Cardiac septum (tissue), 1 donor: ENCODE measurements around the gene HOXC10. TPM values are rescaled to one million over a fixed set of nuclear protein-coding genes. Genes with fewer than 3 reads are reported as not detected.

Source experiments
- DNase-seq: peaks from one replicate; pipeline ENCODE4 v3.0.0-alpha.2; 2020; ENCODE audit warnings: low spot score
- intact Hi-C: fragments of 100-400 bp; cut with DNase I; formaldehyde crosslinking; loops from one replicate; pipeline ENCODE4 v1.14.0; 2022
- total RNA-seq: library from RNA; stranded (reverse); fragmentation: NEBNext Ultra II Directional; extraction: Animal tissue kit (Norgen Biotek cat#: 25700); gene quantifications from one replicate; pipeline ENCODE4 v1.2.1, GENCODE V29; 2021
- donor health status: DM: no; HTN: no; CAD: no.

The HOXC10 gene
- total RNA-seq, 1 donor from 2014 or later: not detected

GRCh38 chr12:53949631-53950436 lies 35.1 kb upstream of the HOXC10 start:
- no peak for DNase-seq
- intact Hi-C loops: no loop called here

GRCh38 chr12:53950437-53950773 lies 34.5 kb upstream of the HOXC10 start:
- DNase-seq: no peak
- intact Hi-C loops: no loop called here

GRCh38 chr12:53950789-53951576 lies 34.0 kb upstream of the HOXC10 start:
- DNase-seq: no peak
- intact Hi-C loops: no loop called here

DNA sequence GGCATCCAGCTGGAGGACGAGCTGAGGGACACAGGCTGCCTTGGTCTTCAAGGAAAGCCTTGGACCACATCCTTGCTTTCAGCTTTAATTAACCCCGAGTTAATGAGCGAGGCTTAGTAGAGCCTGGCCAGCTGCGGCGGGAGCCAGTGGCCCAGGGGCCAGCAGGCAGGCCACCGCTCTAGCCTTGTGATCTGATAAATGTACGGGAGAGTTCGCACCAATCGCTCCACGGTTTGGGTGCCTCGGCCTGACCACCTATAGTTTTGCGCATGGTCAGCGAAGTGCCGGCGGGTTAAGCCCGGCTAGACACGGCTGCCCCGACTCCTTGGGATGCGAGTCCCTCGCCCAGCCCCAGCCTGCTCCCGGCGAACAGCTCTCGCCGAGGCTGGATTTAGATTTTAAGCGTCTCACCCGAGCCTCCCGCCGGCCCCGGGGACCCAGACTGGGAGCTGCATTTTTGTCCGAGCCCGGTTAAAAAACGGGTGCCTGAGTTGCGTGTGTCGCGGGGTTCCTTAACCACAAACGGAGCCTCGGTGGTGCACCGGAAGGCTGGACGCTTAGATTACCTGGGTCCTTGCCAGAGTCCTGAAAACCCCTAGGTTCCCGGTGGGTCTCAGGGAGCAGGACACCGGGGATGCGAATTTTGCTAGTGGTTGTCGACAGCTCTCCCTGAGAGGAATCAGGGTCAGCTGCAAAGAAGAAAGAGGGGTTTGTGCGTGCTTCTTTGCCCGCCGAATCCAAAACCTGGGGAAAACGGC lies 33.2 kb upstream of the HOXC10 start:
- intact Hi-C loops: no loop called here
- no peak for DNase-seq

DNA sequence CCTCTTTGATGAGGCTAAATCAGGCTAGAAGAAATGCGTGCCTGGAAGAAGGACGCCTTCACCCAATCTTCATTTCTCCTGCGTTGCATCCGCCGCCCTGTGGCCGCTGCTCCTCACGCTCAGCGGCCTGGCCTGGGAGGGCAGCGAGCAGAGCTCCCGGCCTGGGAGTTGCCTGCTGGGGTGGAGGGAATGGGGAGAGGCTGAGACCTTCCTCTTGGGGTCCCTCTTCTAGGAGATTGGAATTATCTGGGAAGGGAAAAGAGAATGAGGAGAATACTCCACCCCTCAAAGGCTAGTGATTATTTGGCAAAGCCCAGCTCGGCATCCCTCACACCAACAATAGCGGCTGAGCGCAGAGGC lies 32.6 kb upstream of the HOXC10 start:
- intact Hi-C loops: no loop called here
- DNase-seq: no peak

GRCh38 chr12:53952871-53953734 lies 31.8 kb upstream of the HOXC10 start:
- no peak for DNase-seq
- intact Hi-C loops: no loop called here

DNA sequence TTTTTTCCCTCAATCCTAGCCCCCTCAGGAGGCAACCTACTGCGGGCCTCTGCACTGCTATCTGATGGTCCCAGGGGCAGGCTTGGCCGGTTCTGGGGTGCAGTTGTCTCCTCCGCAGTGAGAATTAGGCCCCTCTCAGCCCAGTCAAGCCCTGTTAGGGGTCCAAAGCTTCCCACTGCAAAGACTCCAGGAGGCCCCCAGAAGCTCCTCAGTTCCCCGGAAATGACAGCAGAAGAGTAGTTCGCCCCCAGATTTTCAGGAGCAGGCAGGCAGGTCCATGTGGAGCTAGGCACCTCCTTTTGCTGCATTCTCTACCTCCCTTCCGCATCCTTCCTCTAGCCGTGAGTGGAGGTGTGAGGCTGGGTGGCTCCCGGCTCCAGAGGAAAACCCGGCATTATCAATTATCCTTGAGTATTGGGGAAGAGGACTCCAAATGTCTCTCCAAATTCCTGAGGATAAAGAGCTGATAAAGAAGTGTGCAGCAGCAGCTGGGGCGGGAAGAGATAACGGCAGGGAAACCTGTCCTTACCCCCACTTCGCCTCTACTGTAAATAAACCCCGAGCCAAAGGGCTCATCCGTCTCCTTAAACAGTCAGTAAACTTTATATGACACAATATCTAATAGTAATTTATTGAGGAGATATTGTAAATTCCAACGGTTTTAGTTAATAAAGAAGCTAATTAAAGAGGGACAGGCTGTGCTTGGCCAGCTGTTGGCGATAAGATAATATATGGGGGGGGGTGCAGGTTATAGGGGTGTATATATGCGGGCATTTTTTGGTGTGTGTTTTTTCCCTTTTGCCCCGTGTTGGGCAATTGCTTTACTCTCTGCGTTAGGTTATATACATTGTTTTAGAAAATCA lies 30.9 kb upstream of the HOXC10 start:
- no peak for DNase-seq
- intact Hi-C loops: no loop called here

- DNase-seq: no peak
- intact Hi-C loops: no loop called here
These were observed 30.3 kb upstream of the HOXC10 start, which contains the start of gene HOXC12 for GRCh38 chr12:53954694-53955035. Gene HOXC12, plus strand, starts transcription at chr12:53954903. Its CDS starts 27 bp downstream, at chr12:53954930.

DNA sequence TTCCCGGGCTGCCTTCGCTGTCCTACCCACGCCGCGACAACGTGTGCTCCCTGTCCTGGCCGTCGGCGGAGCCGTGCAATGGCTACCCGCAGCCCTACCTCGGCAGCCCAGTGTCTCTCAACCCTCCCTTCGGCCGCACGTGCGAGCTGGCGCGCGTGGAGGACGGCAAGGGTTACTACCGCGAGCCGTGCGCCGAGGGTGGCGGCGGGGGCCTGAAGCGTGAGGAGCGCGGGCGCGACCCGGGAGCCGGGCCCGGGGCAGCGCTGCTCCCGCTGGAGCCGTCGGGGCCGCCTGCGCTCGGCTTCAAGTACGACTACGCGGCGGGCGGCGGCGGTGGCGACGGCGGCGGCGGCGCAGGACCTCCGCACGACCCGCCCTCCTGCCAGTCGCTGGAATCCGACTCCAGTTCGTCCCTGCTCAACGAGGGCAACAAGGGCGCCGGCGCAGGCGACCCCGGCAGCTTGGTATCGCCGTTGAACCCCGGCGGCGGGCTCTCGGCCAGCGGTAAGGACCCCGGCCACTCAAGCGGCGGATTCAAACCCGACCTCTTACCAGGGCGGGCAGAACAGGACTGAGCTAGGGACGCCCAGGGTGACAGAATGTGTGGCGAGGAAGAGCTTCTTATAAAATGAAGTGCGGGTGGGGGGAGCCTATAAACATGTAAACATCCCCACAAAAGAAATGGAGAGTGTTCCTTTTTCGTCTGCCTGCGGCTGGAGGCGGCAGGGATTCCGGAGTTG lies 29.7 kb upstream of the HOXC10 start:
- intact Hi-C loops: no loop called here
- DNase-seq: no peak

- DNase-seq: no peak
- intact Hi-C loops: no loop called here
These were observed 29.1 kb upstream of the HOXC10 start for GRCh38 chr12:53955776-53956250.

DNA sequence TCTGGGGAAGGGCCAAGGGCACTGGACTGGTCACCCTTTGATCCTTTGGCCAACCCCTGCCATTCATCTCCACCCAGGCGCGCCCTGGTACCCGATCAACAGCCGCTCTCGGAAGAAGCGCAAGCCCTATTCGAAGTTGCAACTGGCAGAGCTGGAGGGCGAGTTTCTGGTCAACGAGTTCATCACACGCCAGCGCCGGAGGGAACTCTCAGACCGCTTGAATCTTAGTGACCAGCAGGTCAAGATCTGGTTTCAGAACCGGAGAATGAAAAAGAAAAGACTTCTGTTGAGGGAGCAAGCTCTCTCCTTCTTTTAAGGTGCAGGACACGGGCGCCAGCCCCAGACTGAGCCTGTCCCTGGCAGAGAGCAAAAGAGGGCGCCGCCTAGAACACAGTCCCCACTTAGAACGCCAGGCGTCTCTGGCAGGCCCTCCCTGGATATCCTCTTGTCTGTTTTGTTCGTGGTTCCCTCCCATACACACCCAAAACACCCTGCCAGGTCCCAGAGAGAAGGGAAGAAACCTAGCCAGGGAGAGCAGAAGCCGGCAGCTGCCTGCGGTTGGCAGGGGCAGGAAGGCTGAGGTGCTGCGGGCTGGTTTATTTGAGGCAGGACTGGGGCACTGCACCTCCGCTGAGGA lies 28.6 kb upstream of the HOXC10 start:
- DNase-seq: no peak
- intact Hi-C loops: no loop called here

DNA sequence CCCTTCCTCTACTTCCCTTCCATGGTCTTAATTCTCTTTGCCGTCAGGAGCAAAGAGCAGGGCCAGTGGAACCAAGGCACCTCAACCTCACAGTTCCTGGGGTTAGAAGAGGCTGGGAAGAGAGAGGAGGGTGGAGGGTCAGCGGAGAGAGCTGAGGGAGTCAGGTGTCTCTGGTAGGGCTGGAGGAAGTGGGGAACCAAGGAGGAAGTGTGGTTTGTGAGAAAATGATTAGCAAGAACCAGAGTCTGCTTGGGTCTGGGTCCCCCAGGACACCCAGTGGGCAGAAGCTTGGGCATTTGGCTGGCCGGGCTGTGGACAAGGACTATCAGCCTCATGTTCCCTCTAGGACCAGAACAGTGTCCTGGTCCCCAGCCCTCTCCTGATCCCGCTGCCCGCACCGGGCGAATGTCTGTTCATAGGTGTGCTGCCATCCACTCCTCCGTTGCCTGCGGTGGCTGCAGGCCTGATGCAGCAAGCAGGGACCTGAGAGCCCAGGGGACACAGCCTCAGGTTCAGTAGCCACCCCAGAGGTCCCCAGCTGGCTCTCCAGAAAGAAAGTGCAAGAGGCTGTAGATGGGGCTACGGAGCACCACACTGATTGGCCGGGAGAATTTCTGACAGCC lies 27.9 kb upstream of the HOXC10 start:
- intact Hi-C loops: no loop called here
- DNase-seq: no peak

DNA sequence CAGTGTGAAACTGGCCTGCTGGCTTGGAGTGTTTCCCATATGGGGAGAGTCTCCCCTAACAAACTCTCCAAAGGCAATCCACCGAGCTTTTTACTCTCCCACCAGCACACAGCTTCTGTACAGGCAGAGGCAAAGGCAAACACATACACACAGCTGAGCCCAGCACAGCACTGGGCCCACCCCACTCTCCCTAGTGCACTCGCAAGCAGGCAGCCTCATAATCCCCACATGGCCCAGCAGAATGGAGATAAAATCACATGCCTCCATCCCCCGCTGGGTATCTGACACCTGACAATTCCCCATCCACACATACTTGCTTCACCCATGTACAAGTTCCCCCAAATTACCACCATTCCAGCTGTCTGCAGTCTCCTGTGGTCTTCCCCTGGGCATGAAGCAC lies 26.8 kb upstream of the HOXC10 start:
- intact Hi-C loops: no loop called here
- no peak for DNase-seq

DNA sequence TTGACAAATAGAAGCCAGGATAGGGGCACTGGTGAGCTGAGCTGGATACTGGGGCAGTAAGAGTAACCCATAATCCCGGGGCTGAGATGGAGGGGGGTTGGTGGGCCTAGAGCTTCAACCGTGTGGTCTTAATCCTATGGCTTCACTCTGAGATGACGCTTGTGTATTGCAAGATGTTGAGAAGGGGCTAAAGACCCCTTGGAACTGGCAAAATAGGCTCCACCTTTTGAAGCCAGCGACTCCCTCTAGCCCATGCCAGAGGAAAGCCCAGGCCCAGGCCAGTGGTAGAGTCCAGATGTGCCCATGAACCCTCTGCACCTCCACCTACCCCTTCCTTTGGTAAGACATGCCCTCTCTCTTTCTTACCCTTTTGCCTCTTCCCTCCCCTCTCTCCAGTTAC lies 25.6 kb upstream of the HOXC10 start:
- no peak for DNase-seq
- intact Hi-C loops: no loop called here

- intact Hi-C loops: no loop called here
- peak; percentile 53 for DNase-seq
These were observed 24.5 kb upstream of the HOXC10 start for GRCh38 chr12:53960187-53961024.
